Uterus (tissue), 2 donors: Measurements from ENCODE around the gene APOC4.

ENCODE experiments used
- POLR2A ChIP-seq, 2 donors: fragments of 450-650 bp; IDR thresholded peaks; one replicate each; pipeline ENCODE4 v1.6.1; 2016; ENCODE audit warnings: antibody characterized with exemption in 2 of 2, mild to moderate bottlenecking in 1 of 2, moderate library complexity in 1 of 2
- TF ChIP-seq, protein P1 (sequence below), 4 experiments: fragments of 200-600 bp in 2 of 4; fragments of 450-650 bp in 2 of 4; sonication (generic) in 2 of 4; IDR thresholded peaks; one replicate each; pipeline ENCODE4 v1.5.1; 2016 to 2019; ENCODE audit warnings: antibody characterized with exemption in 4 of 4, mild to moderate bottlenecking in 2 of 4, moderate library complexity in 1 of 4

DNA sequence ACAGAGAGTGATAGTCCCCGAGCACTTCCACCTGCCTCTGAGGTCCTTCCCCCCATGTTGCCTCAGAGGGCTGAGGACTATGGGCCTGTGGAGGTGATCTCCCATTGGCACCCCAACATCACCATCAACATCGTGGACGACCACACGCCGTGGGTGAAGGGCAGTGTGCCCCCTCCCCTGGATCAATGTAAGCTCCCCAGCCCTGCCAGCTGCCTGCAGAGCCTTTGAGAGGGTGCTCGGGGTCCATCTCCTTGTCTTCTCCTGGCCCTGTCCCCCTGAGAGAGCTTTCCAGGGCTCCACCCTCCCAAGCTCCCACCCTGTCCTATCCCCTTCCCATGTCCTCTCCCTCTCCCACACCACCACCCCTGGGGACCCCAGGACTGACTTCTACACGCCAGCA lies 44.4 kb downstream of the APOC4 start:
- no peak for TF ChIP-seq POLR2A (IDR thresholded peaks at IDR 0.05)
- TF ChIP-seq, protein P1, sequence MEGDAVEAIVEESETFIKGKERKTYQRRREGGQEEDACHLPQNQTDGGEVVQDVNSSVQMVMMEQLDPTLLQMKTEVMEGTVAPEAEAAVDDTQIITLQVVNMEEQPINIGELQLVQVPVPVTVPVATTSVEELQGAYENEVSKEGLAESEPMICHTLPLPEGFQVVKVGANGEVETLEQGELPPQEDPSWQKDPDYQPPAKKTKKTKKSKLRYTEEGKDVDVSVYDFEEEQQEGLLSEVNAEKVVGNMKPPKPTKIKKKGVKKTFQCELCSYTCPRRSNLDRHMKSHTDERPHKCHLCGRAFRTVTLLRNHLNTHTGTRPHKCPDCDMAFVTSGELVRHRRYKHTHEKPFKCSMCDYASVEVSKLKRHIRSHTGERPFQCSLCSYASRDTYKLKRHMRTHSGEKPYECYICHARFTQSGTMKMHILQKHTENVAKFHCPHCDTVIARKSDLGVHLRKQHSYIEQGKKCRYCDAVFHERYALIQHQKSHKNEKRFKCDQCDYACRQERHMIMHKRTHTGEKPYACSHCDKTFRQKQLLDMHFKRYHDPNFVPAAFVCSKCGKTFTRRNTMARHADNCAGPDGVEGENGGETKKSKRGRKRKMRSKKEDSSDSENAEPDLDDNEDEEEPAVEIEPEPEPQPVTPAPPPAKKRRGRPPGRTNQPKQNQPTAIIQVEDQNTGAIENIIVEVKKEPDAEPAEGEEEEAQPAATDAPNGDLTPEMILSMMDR (IDR thresholded peaks at IDR 0.05), result no peak
